HG03108 (cell line): ENCODE data around the gene DGKQ.

Source experiments
- ATAC-seq: cut with Tn5 transposase; IDR thresholded peaks from one replicate; pipeline ENCODE4 v1.9.1; 2021; ENCODE audit warnings: moderate library complexity; ENCODE audit not compliant: unreplicated experiment

DGKQ gene

GRCh38 chr4:909821-910220, 63.5 kb downstream of the DGKQ start:
- no peak for ATAC-seq

DNA sequence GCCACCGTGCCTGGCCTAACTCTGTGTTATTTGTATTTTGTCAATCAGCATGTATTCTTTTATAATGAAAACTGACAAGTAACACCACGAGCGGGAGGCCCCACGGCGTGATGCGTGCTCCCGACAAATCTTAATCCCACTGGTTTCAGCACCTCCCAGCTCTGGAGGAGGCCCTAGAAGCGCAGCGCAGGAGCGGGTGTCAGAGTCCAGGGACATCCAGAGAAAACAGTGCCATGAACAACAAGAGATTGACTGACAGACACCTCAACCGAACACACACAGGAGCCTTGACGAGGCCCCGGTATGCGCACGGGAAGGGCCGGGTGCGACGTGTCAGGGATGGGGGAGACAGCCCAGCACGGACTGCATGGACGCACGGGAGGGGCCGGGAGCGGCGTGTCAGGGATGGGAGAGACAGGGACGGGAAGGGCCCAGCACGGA, 64.2 kb downstream of the DGKQ start:
- no peak for ATAC-seq
